Renal cortical epithelial cell (primary cell): ENCODE measurements around the gene PXT1. TPM values are rescaled to one million over a fixed set of nuclear protein-coding genes. Genes with fewer than 3 reads are reported as not detected.
"Not testable (repeated sequence)": the region's sequence is repeated elsewhere in the genome, so short reads cannot be mapped to it uniquely, and the experiment has no call there.

ENCODE experiments used
- DNase-seq: peaks from one replicate; pipeline ENCODE4 v3.0.0-alpha.2; 2011; ENCODE audit warnings: low read depth
- total RNA-seq: library from RNA; depleted of rRNA; stranded (reverse); fragments of >200 nt; gene quantifications from 2 replicates; pipeline ENCODE4 v1.2.3, GENCODE V29; 2014

PXT1 gene, protein sequence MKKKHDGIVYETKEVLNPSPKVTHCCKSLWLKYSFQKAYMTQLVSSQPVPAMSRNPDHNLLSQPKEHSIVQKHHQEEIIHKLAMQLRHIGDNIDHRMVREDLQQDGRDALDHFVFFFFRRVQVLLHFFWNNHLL
- not detected in 2 replicates for total RNA-seq

DNA sequence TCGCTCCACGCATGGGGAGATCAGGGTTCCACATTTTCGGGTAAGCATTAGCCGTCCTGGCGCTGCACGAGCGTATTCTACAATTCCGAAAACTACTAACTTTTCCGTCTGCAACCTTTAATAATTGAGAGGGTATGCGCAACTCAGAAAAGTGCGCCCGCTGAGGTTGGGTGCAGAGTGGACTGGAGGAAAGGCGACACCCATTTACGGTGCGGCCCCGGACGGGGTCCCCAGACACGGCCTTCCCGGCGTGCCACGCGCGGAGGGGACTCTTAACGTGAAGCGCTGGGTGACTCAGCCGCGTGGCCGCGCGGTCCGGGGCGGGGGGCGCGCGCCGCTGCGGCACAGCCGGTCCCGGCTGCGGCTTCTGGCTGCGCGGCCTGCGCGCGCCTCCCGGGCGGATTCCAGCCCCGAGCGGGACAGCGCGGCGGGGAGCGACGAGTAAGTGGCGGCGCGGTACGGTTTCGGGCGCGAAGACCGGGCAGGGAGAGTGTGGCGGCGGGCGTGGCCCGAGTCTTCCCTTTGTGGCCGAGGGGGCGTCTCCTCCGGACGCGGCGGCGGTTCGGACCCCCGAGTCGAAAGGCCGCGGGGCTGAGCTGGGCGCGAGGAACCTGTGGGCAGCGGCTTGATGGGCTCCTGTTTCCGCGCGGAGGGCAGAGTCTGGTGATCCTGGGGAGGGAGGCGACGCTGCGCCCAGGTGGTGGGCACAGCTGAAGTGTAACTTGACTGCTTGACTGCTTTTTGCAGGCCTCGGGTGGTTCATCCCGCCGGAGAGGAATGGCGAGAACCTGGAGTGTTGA lies at the start of gene PXT1, which contains the start of gene KCTD20:
TSS of gene PXT1 (minus strand) at position 184 of the 800 bp plus-strand sequence. CDS start 16,772 bp downstream, outside the sequence.
TSS of gene KCTD20 (plus strand) at position 330 of the 800 bp plus-strand sequence. CDS start 27,098 bp downstream, outside the sequence.
- peak; percentile 51 for DNase-seq

DNA sequence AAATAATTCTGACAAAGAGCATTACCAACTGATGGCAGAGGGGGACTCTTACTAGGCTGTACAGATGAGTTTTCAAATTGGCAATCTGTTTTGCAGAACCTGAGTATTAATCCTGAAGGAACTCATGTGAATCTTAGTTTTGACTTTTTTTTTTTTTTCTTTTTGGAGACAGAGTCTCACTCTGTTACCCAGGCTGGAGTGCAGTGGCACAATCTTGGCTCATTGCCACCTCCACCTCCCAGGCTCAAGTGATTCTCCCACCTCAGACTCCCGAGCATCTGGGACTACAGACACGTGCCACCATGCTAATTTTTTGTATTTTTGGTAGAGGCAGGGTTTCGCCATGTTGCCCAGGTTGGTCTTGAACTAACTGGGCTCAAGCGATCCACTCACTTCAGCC lies 49.4 kb upstream of the PXT1 start:
- DNase-seq = no peak

DNA sequence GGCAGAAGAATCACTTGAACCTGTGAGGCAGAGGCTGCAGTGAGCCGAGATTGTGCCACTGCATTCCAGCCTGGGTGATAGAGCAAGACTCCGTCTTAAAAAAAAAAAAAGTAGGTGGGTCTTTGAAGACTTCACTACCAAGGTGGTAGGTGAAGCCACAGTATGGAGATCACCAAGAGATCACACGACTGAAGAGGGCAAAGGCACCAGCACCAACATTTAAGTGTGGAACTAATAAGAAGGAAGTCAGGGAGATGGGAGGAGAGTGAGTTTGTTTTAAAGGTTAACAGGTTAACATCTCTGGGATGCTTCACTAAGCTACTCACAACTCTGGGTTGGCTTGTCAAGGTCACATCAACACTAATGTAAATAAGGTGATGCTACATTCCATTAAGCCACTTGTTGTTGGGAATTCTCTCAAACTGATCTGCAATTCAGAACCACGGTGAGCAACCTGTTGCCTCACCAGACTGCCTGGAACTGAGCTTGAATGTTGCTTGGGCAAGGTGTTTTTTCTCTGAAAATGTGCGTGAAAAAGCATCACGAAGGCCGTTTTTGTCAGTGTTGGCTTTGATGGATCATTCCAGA lies 48.8 kb upstream of the PXT1 start:
- DNase-seq = peak; percentile 56

DNA sequence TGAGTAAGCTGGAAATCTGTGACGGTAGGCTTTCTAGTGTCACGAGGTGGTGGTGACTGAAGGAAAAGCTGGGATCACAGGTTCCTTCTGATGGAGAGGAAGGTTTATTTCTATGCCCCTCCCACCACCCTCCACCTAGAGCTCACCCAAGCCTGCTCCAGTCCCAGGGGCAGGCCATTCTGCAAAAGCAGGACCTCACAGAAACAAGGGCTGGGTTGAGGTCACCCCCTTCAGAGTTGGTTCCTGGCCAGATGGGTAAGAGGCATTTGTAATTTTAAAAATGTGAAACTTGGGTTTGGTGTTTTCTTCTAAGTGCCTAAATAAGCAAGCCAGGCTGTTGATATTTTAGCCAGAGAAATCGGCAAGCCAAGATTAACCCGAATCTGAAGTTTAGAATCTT lies 46.8 kb upstream of the PXT1 start:
- DNase-seq = no peak

DNA sequence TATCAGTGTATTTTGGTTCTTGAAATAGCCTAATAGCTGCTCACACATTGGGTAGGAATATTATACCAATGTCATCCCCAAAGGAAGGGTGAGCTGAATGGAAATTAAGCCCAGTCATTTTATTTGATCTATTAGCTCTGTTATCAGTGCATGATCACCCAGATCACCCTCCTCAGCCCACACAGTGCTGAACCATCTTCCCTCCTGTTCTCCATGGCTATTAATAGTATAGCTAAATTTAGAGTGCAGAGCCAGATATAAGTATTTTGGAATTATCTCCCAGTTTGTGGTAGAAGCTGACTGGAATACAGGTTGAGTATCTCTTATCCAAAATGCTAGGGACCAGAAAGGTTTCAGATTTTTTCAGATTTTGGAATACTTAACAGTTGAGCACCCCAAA lies 45.6 kb upstream of the PXT1 start:
- no peak for DNase-seq

DNA sequence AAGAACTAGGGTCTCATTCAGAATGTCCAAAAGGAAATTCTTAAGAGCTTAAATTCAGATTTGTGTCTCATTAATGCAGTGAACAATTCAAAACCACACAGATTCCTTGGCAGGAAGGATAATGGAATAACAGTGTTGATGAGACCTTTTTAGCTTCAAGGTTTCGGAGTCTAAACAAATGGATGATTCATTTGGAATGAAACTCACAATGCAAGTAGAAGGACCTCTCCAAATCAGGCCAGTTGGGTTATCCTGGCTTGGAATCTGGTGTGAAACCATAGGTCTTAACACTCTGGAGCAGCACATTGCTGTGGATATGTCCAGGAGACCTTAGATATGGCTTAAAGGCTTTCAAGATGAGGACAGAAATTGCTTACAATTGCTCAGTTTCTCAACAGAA lies 45.0 kb upstream of the PXT1 start:
- no peak for DNase-seq

DNA sequence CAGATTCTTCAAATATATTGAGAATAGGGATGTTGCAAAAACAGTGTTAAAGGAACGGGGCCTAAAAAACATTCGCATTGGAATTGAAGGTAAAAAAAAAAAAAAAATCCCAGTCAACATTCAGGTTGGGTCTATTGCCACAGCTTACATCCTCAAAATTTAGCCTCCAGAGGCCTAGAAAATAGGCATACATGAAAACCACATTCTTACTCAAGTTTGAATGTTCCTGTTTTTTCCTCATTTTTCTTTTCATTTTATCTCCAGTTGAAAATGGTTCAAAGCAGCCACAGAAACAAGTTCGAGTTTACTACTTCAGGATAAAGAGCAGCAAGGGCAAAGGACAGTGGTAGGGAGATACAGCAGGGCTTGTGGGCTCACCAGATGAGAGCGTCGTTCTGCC lies 42.1 kb upstream of the PXT1 start:
- no peak for DNase-seq

DNA sequence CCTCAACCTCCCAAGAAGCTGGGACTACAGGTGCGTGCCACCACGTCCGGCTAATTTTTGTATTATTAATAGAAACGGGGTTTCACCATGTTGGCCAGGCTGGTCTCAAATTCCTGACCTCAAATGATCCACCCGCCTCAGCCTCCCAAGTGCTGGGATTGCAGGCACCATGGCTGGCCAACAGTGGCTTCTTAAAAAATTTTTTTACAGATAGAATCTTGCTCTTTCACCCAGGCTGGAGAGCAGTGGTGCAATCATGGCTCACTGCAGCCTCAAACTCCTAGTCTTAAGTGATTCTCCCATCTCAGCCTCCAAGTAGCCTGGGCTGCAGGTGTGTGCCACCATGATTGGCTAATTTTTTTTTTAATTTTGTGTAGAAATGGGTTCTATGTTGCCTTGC lies 40.7 kb upstream of the PXT1 start:
- not testable (repeated sequence) for DNase-seq

DNA sequence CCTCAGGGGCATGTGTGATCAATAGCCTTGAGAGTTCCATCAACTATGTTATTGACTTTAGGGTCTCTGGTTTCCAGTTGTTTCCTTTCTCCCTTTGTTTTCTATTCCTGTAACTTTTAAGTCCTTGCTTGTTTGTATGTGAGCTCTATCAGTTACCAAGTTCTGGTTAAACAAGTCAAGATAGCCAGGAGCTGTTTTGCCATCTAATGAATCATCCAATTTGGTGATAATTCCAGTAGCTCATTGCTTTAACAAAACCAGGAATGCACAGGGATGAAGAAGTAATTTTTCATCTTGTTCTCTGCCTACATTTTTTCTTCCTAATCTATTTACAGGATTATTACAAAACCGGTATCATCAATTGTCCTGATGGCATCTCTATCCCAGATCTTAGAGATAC lies 36.6 kb upstream of the PXT1 start:
- DNase-seq = peak; percentile 21

DNA sequence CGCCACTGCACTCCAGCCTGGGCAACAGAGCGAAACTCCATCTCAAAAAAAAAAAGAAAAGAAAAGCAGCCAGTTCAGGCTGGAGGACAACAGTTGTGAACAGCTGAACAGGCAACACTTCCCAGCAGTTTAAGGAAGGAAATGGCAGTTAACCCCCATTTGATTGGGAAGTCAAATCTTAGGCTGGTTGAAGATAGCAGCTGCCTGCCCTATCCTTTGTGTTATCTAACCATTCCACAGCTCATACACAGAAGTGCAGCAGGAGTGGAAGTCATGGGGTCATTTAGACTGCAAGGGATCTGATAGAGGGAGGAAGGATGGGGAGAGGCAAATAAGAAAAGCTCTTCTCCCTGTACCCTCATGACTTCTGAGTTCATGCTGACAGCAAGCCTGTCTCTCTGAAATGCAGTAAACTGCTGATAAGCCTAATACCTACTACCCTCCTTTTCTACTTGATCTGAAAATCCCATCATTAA lies 35.4 kb upstream of the PXT1 start:
- no peak for DNase-seq

DNA sequence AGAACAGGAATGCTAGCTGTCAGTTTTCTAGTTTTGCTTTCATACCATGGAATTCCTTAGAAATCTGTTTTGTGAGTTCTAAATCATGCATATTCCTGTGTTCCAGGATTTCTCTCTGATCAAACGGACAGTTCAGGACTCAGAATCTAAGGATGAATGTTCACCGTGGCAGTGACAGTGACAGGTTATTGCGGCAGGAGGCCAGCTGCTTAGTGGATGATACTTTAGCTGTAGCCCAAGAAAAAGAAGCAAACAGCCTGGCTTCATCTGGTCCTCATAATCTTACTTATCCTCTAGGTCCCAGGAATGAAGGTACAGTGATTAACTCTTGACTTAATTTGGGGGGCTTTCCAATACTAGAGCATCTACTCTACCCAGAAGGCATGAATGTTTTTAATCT lies 27.3 kb upstream of the PXT1 start:
- no peak for DNase-seq

DNA sequence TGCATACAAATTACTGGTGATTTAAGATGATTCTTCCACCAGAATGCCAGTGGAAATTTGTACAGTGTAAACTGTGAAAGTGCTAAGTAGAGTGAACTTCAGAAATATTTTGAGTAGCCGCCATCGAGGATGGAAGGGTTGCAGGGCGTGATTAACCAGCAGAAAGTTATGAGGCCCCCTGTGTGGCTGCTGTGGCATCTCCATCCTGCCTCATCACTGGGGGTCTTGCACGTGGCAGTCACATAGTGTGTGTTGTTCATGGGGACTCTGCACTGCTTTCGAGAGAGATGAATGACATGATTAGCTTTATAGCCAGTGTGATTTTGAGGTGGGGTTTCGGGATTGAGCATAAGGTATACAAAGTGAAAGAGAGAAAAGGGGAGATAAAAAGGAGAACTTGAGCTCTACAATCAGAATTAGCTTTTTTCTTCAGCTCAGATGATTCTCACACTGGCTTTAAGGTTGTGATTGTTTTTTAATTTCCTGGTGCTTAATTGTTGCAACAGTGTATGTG lies 26.6 kb upstream of the PXT1 start:
- DNase-seq = no peak

DNA sequence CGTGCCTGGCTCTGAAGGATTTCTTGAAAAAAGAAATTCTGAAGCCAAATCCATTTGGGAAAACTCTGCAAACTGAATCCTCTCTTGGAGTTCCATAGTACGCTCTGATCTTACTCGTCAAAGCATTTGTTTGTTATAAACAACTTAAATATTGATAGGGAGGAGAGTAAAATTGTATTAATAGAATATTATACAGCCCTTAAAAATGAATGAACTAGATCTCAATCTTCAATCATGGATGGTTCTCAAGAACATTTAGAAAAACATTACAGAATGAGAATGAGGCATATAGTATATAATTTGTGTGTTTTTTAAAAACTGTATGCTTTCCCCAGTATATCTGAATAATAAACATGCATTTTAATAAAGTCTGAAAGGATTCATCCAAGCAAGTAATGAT lies 25.0 kb upstream of the PXT1 start:
- no peak for DNase-seq

DNA sequence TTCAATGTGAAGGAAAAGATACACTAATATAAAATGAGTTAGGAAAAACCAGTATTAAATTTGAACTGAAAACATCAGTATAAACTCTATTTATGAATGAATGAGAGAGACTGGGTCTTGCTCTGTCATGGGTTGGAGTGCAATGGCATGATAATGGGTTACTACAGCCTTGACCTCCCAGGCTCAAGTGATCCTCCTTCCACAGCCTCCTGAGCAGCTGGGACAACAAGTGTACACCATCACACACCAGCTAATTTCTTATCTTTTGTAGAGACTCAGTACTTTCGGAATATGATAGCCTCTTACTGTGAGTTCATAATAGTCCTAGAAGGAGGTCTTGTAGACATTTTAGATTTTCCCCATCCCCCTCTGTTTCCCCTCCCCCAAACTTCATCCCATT lies 21.6 kb upstream of the PXT1 start:
- no peak for DNase-seq

DNA sequence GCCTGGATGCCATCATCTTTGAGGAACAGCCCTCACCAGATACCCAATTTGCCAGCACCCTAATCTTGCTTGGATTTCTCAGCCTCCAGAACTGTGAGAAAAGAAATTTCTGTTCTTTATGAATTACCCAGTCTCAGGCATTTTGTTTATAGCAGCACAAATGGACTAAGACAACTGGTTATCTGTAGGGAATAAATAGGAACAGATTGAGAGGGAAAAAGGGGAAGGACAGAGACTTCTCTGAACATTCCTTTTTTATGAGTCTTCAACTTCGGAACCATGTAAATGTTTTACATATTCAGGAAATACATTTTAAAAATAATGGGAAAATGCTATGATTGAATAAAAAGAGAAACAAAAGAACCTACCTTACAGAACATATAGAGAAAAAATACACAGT lies 21.0 kb upstream of the PXT1 start:
- DNase-seq = no peak

DNA sequence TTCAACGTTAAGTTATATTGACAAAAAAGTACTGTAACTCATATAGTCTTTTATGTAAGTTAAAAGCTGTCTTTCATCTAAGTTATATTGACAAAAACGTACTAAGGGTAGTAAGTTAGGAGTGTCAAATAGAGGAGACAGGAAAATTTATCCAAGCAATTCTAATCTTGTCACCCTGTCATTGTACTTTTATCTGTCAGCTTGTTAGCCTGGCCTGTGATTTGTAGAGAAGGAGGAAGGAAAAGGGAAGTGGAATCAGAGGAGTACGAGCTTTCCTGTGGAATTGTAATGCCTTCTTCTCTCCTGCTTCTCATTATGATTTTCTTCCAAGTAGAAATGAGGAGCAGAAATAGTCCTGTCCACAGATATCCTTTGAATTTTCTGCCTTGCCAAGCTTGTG lies 19.0 kb upstream of the PXT1 start:
- no peak for DNase-seq

DNA sequence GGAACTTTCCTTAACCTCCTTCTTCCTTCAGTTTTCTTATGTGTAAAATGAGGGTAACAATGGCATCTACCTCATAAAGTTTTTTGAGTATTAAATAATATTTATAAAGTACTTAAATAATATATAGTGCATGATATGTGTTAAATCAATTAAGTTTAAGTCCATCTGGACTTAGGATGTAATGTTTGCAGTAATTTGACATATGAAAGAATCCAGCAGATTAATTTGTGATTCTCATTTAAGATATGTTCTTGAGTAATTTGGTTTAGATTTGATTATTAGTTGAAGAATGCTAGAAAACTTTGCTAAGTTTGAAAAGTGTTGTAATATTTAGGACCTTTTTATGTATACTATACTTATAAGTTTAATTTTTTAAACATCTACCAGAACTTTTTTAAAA lies 18.3 kb upstream of the PXT1 start:
- no peak for DNase-seq

DNA sequence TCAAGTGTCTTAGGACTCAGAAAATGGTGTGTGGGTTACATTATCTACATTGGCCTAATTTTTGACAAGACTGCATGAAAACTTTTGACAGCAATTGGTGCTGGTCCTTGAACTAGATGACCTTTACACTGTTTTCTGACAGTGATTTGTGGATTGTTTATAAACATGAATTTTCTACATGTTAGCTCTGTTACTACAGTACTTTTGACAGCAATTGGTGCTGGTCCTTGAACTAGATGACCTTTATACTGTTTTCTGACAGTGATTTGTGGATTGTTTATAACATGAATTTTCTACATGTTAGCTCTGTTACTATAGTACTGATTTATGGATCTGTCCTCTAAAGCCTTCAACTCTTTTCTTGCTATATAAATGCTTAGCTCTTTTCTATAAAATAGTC lies 16.8 kb upstream of the PXT1 start:
- DNase-seq = no peak

DNA sequence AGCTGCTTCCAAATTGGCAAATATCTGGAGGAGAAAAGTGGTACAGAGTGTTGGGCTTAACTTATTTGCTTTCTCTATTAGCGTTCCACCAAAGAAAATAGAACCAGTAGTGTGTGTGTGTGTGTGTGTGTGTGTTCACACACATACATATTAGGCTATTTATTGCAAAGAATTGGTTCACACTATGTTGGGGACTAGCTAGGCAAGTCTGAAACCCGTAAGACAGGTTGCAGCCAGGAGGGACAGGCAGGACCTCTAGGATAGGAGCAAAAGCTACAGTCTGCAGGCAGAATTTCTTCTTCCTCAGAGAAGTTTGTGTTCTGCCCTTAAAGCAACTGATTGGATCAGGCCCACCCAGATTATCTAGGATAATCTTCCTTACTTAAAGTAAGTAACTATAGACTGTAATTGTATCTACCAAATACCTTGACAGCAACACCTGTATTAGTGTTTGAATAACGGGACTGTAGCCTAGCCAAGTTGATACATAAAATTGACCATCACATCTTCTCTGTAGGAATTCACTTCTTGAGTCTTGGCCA lies 12.9 kb upstream of the PXT1 start:
- no peak for DNase-seq

DNA sequence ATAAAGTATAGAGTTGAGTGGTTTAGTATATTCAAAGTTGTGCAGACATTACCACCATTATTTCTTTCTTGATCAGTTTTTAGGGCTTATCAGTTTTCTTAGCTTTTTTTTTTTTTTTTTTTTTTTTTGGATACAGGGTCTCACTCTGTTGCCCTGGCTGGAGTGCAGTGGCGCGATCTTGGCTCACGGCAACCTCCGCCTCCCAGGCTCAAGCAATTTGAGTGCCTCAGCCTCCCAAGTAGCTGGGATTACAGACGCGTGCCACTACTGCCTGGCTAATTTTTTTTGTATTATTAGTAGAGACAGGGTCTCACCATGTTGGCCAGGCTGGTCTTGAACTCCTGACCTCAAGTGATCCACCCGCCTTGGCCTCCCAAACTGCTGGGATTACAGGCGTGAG lies 10.2 kb upstream of the PXT1 start:
- not testable (repeated sequence) for DNase-seq

DNA sequence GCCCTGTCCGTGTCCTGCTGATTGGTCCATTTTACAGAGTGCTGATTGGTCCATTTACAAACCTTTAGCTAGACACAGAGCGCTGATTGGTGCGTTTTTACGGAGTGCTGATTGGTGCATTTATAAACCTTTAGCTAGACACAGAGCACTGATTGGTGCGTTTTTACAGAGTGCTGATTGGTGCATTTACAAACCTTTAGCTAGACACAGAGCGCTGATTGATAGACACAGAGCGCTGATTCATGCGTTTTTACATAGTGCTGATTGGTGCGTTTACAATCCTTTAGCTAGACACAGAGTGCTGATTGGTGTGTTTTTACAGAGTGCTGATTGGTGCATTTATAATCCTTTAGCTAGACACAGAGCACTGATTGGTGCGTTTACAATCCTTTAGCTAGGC lies 6.5 kb upstream of the PXT1 start:
- not testable (repeated sequence) for DNase-seq

DNA sequence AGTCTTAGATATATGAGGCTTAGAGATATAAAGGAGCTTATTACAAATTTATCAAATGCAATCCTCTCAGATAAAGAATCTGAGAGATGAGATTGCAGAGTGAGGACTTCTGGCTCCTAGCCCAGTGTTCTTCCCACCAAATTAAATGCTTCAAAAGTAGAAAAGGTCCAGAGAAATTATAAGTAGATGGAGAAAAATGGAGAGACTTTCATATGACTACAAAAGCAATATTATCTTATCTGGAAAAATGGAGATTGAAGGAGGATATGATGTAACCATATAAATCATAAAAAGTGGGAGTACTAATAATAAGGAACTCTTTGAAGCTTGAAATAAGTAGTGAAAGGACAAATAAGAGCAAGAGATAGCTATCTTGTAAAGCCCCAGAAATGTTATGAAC lies 3.0 kb upstream of the PXT1 start:
- DNase-seq = no peak

DNA sequence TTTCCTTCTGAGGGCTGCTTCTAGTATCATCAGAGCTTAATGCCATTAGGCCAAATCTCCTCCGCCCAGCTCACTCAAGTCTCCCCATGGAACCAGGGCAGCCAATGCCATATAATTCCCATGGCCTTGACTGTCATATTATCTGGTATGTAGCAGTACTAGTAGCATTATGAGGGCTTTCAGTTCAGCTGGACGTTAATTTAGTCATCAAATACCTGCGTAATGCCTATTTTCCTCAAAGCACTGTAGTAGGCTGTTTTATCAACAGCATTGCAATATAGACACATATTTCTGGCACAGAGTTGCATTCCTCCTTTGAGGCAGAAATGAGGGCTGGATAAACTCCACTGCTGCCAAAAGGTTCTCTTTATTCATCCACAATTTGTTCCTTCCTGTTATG lies 1.8 kb upstream of the PXT1 start:
- DNase-seq = peak; percentile 13
